Measurements from ENCODE around the gene PPP1R11. TPM values are rescaled to one million over a fixed set of nuclear protein-coding genes. Genes with fewer than 3 reads are reported as not detected.

Gene PPP1R11
- total RNA-seq, 4 donors from 2014 or later, result 36.5 to 40.9 (median 37.3) TPM

DNA sequence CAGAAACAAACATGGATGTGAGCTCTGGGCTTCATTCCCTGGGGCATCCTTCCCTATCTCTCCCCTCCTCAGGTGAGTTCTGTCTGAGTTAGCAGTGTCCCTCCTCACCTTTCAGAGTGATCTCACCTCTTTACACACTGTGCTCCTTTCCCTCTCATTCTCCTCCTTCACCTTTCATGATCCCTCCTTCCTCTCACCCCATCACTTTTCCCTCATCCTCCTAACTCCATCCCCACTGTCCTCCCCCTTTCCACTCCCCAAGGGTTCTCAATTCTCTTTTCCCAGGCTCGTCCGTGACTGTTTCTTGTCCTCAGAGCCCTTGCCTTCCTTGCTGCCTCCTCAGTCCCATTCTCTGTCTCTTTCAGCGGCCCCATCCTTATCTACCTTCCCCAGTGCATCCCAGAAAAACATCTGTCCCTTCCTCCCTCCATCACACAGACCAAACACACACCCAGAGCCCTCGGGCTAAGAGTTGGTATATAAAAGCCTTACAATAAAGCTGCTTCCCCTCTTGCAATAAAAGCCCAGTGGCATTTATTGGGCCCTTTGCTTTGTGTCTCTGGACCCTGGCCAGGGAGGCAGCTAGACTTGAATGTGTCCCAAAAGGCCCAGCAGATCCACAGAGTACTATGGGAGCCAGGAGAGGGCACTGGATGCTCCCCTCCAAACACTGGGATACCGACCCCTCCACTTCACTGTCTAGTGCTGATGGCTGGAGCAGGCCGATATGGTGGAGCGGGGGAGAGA, 6.7 kb downstream of the PPP1R11 start:
- intact Hi-C loops (cut with DNase I), result no loop called here
- DNase-seq, result no peak
- WGBS, 2 donors, result 37 to 49% methylated on average over 4 to 5 of the region's 7 CpGs
- TF ChIP-seq, protein P1, sequence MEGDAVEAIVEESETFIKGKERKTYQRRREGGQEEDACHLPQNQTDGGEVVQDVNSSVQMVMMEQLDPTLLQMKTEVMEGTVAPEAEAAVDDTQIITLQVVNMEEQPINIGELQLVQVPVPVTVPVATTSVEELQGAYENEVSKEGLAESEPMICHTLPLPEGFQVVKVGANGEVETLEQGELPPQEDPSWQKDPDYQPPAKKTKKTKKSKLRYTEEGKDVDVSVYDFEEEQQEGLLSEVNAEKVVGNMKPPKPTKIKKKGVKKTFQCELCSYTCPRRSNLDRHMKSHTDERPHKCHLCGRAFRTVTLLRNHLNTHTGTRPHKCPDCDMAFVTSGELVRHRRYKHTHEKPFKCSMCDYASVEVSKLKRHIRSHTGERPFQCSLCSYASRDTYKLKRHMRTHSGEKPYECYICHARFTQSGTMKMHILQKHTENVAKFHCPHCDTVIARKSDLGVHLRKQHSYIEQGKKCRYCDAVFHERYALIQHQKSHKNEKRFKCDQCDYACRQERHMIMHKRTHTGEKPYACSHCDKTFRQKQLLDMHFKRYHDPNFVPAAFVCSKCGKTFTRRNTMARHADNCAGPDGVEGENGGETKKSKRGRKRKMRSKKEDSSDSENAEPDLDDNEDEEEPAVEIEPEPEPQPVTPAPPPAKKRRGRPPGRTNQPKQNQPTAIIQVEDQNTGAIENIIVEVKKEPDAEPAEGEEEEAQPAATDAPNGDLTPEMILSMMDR (IDR thresholded peaks at IDR 0.05), result no peak
- TF ChIP-seq POLR2A (IDR thresholded peaks at IDR 0.05), result no peak
- peaks cover 0 to 42% (median 3%) of the 10 kb centered on the region in 3 donors for H3K36me3 ChIP-seq
- no peaks in the 10 kb centered on the region for H3K9me3 ChIP-seq
- H3K27ac ChIP-seq, result no peak overlapping the region
- H3K27me3 ChIP-seq, result peaks cover 0 to 72% (median 5%) of the 10 kb centered on the region in 4 donors
- H3K4me1 ChIP-seq, result peaks cover 14 to 58% (median 20%) of the 10 kb centered on the region in 3 donors
- H3K4me3 ChIP-seq, result peak overlapping the region; percentile 45 to 68 (median 62)

GRCh38 chr6:30074331-30075093, 7.5 kb downstream of the PPP1R11 start:
- H3K27ac ChIP-seq, result peak overlapping the region; percentile 71 to 81 (median 74)
- H3K27me3 ChIP-seq, result peaks cover 0 to 80% (median 5%) of the 10 kb centered on the region in 4 donors
- no peak for DNase-seq

GRCh38 chr6:30075094-30075789, 8.2 kb downstream of the PPP1R11 start, which contains the start of gene RNF39:
TSS of gene RNF39 (minus strand) at chr6:30075769. CDS start at chr6:30075585, 184 bp downstream.
- H3K27ac ChIP-seq, result peak within 1 kb of the TSS; percentile 71 to 81 (median 74)
- peak within 1 kb of the TSS; percentile 45 to 68 (median 62) for H3K4me3 ChIP-seq
- 2 to 3% methylated on average over 15 to 21 of the region's 64 CpGs for WGBS, 2 donors
- TF ChIP-seq POLR2A (IDR thresholded peaks at IDR 0.05), result peak in 3 of 4 donors; percentile 20 to 58 (median 46)
- TF ChIP-seq, protein P1 (IDR thresholded peaks at IDR 0.05), result no peak
- H3K4me1 ChIP-seq, result peaks cover 14 to 55% (median 20%) of the 10 kb centered on the region in 3 donors
- H3K27me3 ChIP-seq, result peaks cover 0 to 83% (median 5%) of the 10 kb centered on the region in 4 donors
- no peaks in the 10 kb centered on the region for H3K9me3 ChIP-seq
- peaks cover 0 to 26% (median 0%) of the 10 kb centered on the region in 3 donors for H3K36me3 ChIP-seq
- intact Hi-C loops (cut with DNase I), result no loop called here
- no peak for DNase-seq

More at GRCh38 chr6:30074331-30075093, 7.5 kb downstream of the PPP1R11 start:
- Histone ChIP-seq H3K9me3 (no peaks in the 10 kb centered on the region), H3K4me1 (peaks cover 14 to 55% (median 20%) of the 10 kb centered on the region in 3 donors), H3K36me3 (peaks cover 0 to 34% (median 0%) of the 10 kb centered on the region in 3 donors), H3K4me3 (peak overlapping the region; percentile 45 to 68 (median 62))
- TF ChIP-seq POLR2A (IDR thresholded peaks at IDR 0.05), result no peak
- TF ChIP-seq, protein P1 (IDR thresholded peaks at IDR 0.05), result no peak
- intact Hi-C loops (cut with DNase I), result no loop called here
- WGBS, 2 donors, result 5 to 6% methylated on average over 27 to 31 of the region's 37 CpGs

DNA sequence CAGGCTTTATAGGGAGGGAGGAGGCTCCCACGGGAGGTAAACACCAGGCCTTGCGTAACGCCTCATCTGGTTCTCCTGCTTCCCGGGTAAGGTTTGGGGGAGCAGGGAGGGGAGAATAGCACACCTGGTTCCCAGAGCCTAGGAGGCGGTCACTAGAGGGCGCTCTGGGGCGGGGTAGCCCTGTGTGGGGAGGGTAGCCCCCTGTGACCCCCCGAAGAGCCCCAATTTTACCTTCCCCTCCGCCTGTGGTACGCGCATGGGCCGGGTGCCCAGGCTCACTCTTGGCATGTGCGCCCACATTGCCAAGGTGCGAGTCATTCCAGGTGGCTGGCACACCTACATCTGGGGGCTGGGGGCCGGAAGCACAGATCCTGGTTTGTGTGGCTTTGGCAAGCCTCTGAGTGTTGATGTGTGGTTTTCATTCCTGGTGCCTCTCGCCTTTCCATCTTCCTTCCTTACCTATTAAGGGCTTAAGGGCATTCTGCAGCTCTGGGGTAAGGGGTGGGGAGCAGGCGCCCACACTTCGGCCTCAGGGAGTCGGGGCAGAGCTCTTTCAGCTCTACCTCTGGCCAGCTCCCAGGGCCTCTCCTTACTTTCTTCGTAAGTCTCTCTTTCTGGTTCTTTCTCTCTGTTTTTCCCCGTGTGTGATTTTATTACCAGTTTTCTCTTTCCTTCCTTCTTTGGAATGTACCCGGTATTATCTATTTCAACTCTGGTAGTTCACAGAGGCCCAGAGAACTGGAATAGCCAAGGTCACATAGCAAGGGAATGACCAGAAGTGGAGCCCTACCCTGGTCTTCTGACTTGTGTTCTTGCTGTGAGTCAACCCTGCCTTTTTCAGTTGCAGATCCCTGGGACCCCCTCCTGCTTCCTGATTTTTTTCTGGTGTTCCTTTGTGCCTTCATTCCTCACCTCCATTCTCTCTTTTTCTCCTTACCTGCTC, 9.1 kb downstream of the PPP1R11 start:
- Histone ChIP-seq H3K4me3 (peak overlapping the region; percentile 45 to 68 (median 62)), H3K27ac (peak overlapping the region; percentile 8 to 81 (median 74)), H3K27me3 (peaks cover 0 to 75% (median 5%) of the 10 kb centered on the region in 4 donors), H3K36me3 (peaks cover 0 to 18% (median 0%) of the 10 kb centered on the region in 3 donors), H3K9me3 (no peaks in the 10 kb centered on the region), H3K4me1 (peaks cover 14 to 50% (median 18%) of the 10 kb centered on the region in 3 donors)
- intact Hi-C loops (cut with DNase I), result no loop called here
- no peak for DNase-seq
- 18 to 25% methylated on average over 7 to 9 of the region's 22 CpGs for WGBS, 2 donors
- TF ChIP-seq, protein P1 (IDR thresholded peaks at IDR 0.05), result peak in 5 of 6 experiments; percentile 31 to 47 (median 37)
- no peak for TF ChIP-seq POLR2A (IDR thresholded peaks at IDR 0.05)

All from esophagus squamous epithelium (tissue), 5 donors.